H9 (cell line): Measurements from ENCODE around the gene DPF1. TPM values are rescaled to one million over a fixed set of nuclear protein-coding genes. Genes with fewer than 3 reads are reported as not detected.

Experiments
- DNase-seq: peaks from one replicate; pipeline ENCODE4 v3.0.0-alpha.2; 2017
- H2AFZ ChIP-seq: one replicate; pipeline ENCODE4 v1.6.1; 2013; ENCODE audit warnings: mild to moderate bottlenecking, low read length, control low read depth, moderate library complexity
- H2AK5ac ChIP-seq: 2 replicates; pipeline ENCODE4 v1.6.1; 2013; ENCODE audit warnings: low read length, control low read depth, mixed read lengths; ENCODE audit not compliant: insufficient read length
- H2BK120ac ChIP-seq: one replicate; pipeline ENCODE4 v1.6.1; 2013; ENCODE audit warnings: low read depth, mild to moderate bottlenecking, low read length, control low read depth, inconsistent platforms; ENCODE audit not compliant: poor library complexity, severe bottlenecking
- H2BK12ac ChIP-seq: 2 replicates; pipeline ENCODE4 v1.6.1; 2013; ENCODE audit warnings: low read length, control low read depth, mixed read lengths, low read depth; ENCODE audit not compliant: insufficient read length
- H2BK15ac ChIP-seq: 2 replicates; pipeline ENCODE4 v1.6.1; 2013; ENCODE audit warnings: low read depth, low read length, control low read depth
- H2BK20ac ChIP-seq: one replicate; pipeline ENCODE4 v1.6.1; 2013; ENCODE audit warnings: low read depth, mild to moderate bottlenecking, low read length, control low read depth, inconsistent platforms; ENCODE audit not compliant: poor library complexity, severe bottlenecking
- H2BK5ac ChIP-seq: 2 replicates; pipeline ENCODE4 v1.6.1; 2013; ENCODE audit warnings: low read length, control low read depth, mixed read lengths; ENCODE audit not compliant: insufficient read length
- H3K14ac ChIP-seq: 2 replicates; pipeline ENCODE4 v1.6.1; 2013; ENCODE audit warnings: low read length, control low read depth; ENCODE audit not compliant: insufficient read depth
- H3K18ac ChIP-seq: 2 replicates; pipeline ENCODE4 v1.6.1; 2013; ENCODE audit warnings: low read depth, mild to moderate bottlenecking, mixed read lengths, low read length, control low read depth; ENCODE audit not compliant: insufficient read length
- H3K23ac ChIP-seq: 2 replicates; pipeline ENCODE4 v1.6.1; 2013; ENCODE audit warnings: low read length, control low read depth, mixed read lengths, low read depth; ENCODE audit not compliant: insufficient read length
- H3K23me2 ChIP-seq: 2 replicates; pipeline ENCODE4 v1.6.1; 2013; ENCODE audit warnings: low read depth, mild to moderate bottlenecking, mixed read lengths, low read length, control low read depth; ENCODE audit not compliant: insufficient read length, poor library complexity, severe bottlenecking
- H3K27ac ChIP-seq: 2 replicates; pipeline ENCODE4 v1.5.1; 2013; ENCODE audit warnings: low read length, control low read depth, mixed read lengths, low read depth; ENCODE audit not compliant: insufficient read length
- H3K27me3 ChIP-seq: 2 replicates; pipeline ENCODE4 v1.6.1; 2013; ENCODE audit warnings: low read length, control low read depth, inconsistent platforms; ENCODE audit not compliant: insufficient read depth
- H3K4ac ChIP-seq: 2 replicates; pipeline ENCODE4 v1.6.1; 2013; ENCODE audit warnings: low read depth, mild to moderate bottlenecking, control low read depth, inconsistent platforms, low read length, moderate library complexity
- H3K4me1 ChIP-seq: 2 replicates; pipeline ENCODE4 v1.6.1; 2013; ENCODE audit warnings: low read length, control low read depth, inconsistent platforms; ENCODE audit not compliant: insufficient read depth
- H3K4me2 ChIP-seq: 2 replicates; pipeline ENCODE4 v1.6.1; 2013; ENCODE audit warnings: low read length, control low read depth, mixed read lengths; ENCODE audit not compliant: insufficient read length, insufficient read depth
- H3K56ac ChIP-seq: 2 replicates; pipeline ENCODE4 v1.6.1; 2013; ENCODE audit warnings: low read depth, mild to moderate bottlenecking, mixed read lengths, low read length, control low read depth; ENCODE audit not compliant: insufficient read length
- H3K79me1 ChIP-seq: 2 replicates; pipeline ENCODE4 v1.6.1; 2013; ENCODE audit warnings: low read depth, mild to moderate bottlenecking, moderate library complexity, low read length, control low read depth, inconsistent platforms; ENCODE audit not compliant: insufficient read depth, poor library complexity, severe bottlenecking
- H3K79me2 ChIP-seq: 2 replicates; pipeline ENCODE4 v1.6.1; 2013; ENCODE audit warnings: low read length, control low read depth, inconsistent platforms; ENCODE audit not compliant: insufficient read depth
- H3K9ac ChIP-seq: 2 replicates; pipeline ENCODE4 v1.6.1; 2013; ENCODE audit warnings: low read length, control low read depth, mixed read lengths; ENCODE audit not compliant: insufficient read length; ENCODE audit errors: extremely low read depth
- H3K9me3 ChIP-seq: one replicate; pipeline ENCODE4 v1.6.1; 2013; ENCODE audit warnings: low read depth, low read length, inconsistent platforms; ENCODE audit not compliant: control insufficient read depth
- H3T11ph ChIP-seq: one replicate; pipeline ENCODE4 v1.6.1; 2013; ENCODE audit warnings: mild to moderate bottlenecking, low read length, control low read depth, inconsistent platforms
- H4K20me1 ChIP-seq: one replicate; pipeline ENCODE4 v1.6.1; 2013; ENCODE audit not compliant: control insufficient read depth, insufficient read length, insufficient read depth
- H4K5ac ChIP-seq: 2 replicates; pipeline ENCODE4 v1.6.1; 2013; ENCODE audit warnings: low read depth, mild to moderate bottlenecking, mixed read lengths, low read length, control low read depth; ENCODE audit not compliant: insufficient read length
- H4K8ac ChIP-seq: replicated peaks from 2 replicates; pipeline ENCODE4 v1.6.1; 2013; ENCODE audit warnings: low read length, control low read depth, mixed read lengths, low read depth; ENCODE audit not compliant: insufficient read length
- H4K91ac ChIP-seq: 2 replicates; pipeline ENCODE4 v1.6.1; 2013; ENCODE audit warnings: low read depth, mild to moderate bottlenecking, moderate library complexity, mixed read lengths, low read length, control low read depth; ENCODE audit not compliant: insufficient read length
- H3K27ac Mint-ChIP-seq, 3 experiments: 2 replicates in 2 of 3; 3 replicates in 1 of 3; pipeline ENCODE4 v1.8.0; 2020 to 2021; ENCODE audit warnings: mixed read lengths in 3 of 3, mild to moderate bottlenecking in 1 of 3, moderate library complexity in 1 of 3
- H3K27me3 Mint-ChIP-seq: 2 replicates; pipeline ENCODE4 v1.8.0; 2021; ENCODE audit warnings: low read depth, mild to moderate bottlenecking, moderate library complexity, mixed read lengths
- H3K36me3 Mint-ChIP-seq, 3 experiments: 2 replicates in 2 of 3; 3 replicates in 1 of 3; pipeline ENCODE4 v1.8.0; 2020 to 2021; ENCODE audit warnings: low read depth in 3 of 3, mixed read lengths in 3 of 3; ENCODE audit not compliant: insufficient read depth in 1 of 3
- H3K4me1 Mint-ChIP-seq, 2 experiments: 2 replicates each; pipeline ENCODE4 v1.8.0; 2020; ENCODE audit warnings: mixed read lengths in 2 of 2
- H3K4me3 Mint-ChIP-seq, 2 experiments: 2 replicates in 1 of 2; 3 replicates in 1 of 2; pipeline ENCODE4 v1.8.0; 2020 to 2021; ENCODE audit warnings: mild to moderate bottlenecking in 2 of 2, mixed read lengths in 2 of 2, moderate library complexity in 1 of 2
- H3K9me3 Mint-ChIP-seq, 2 experiments: 2 replicates in 1 of 2; 3 replicates in 1 of 2; pipeline ENCODE4 v1.8.0; 2020; ENCODE audit warnings: mild to moderate bottlenecking in 2 of 2, mixed read lengths in 2 of 2, moderate library complexity in 1 of 2
- WGBS: extraction: QIAGEN DNeasy Blood & Tissue Kit; methylation state at CpG from one replicate; pipeline ENCODE4 v1.1.7; 2013; ENCODE audit warnings: missing lambda C conversion rate, low lambda C conversion rate, mixed read lengths; ENCODE audit not compliant: insufficient read length; ENCODE audit errors: extremely low coverage; 5-methylcytosine and 5-hydroxymethylcytosine counted together
- total RNA-seq: library from RNA; stranded (reverse); gene quantifications from 2 replicates; pipeline ENCODE4 v1.2.1, GENCODE V29; 2021
- TF ChIP-seq, protein P1 (sequence below): fragments of 200-600 bp; sonication (generic); conservative IDR thresholded peaks from 3 replicates; pipeline ENCODE4 v1.8.0; 2021; ENCODE audit warnings: antibody characterized with exemption, mild to moderate bottlenecking

The DPF1 gene
- total RNA-seq, 1 experiment from 2014 or later: 12.0 TPM

DNA sequence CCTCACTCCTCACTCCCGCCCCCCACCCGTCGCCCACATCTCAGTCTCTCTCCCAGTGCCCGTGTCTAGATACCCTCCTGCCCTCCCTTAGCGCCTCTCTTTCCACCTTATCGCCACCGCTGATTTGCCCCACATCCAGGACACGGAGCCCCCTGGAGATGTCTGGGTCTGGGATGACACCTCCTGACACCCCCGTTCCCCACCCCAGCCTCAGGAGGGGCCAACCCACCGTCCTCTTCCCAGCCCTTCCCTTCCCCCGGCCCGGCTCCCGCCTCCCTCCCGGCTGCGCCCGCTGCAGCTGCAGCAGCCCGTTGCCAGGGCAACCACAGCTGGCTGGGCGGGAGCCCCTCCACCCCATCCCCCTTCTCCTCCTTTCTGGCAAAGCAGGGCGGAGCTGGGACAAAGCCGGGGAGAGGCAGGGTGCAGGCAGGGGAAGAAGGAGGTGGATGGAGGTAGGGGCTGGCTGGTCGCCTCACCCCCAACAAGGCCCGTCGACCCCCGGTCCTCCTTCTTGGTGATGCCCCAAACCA, 13.5 kb downstream of the DPF1 start:
- Histone ChIP-seq H2BK120ac (no peak overlapping the region), H4K8ac (no peak overlapping the region), H4K20me1 (no peaks in the 10 kb centered on the region), H3K79me1 (no peaks in the 10 kb centered on the region), H3K79me2 (no peaks in the 10 kb centered on the region), H3K4me2 (peak overlapping the region; percentile 81), H3K23ac (no peak overlapping the region), H4K91ac (no peak overlapping the region), H3K9ac (no peak overlapping the region), H4K5ac (no peak overlapping the region), H3K27ac (no peak overlapping the region), H3K56ac (no peak overlapping the region), H2BK5ac (no peak overlapping the region), H2BK20ac (no peak overlapping the region), H2BK15ac (no peak overlapping the region), H3K18ac (peak overlapping the region; percentile 30), H3K23me2 (peaks cover 20% of the 10 kb centered on the region), H2AFZ (no peak overlapping the region), H2AK5ac (no peak overlapping the region), H3K14ac (no peak overlapping the region), H3K9me3 (no peaks in the 10 kb centered on the region), H3K4me1 (no peaks in the 10 kb centered on the region), H3T11ph (no peak overlapping the region), H3K4ac (no peak overlapping the region), H2BK12ac (no peak overlapping the region), H3K27me3 (no peaks in the 10 kb centered on the region)
- TF ChIP-seq, protein P1, sequence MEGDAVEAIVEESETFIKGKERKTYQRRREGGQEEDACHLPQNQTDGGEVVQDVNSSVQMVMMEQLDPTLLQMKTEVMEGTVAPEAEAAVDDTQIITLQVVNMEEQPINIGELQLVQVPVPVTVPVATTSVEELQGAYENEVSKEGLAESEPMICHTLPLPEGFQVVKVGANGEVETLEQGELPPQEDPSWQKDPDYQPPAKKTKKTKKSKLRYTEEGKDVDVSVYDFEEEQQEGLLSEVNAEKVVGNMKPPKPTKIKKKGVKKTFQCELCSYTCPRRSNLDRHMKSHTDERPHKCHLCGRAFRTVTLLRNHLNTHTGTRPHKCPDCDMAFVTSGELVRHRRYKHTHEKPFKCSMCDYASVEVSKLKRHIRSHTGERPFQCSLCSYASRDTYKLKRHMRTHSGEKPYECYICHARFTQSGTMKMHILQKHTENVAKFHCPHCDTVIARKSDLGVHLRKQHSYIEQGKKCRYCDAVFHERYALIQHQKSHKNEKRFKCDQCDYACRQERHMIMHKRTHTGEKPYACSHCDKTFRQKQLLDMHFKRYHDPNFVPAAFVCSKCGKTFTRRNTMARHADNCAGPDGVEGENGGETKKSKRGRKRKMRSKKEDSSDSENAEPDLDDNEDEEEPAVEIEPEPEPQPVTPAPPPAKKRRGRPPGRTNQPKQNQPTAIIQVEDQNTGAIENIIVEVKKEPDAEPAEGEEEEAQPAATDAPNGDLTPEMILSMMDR: no peak
- peak; percentile 92 for DNase-seq
- Mint-ChIP-seq H3K9me3 (no peaks in the 10 kb centered on the region; a peak in 1 of 5 replicates), H3K27me3 (peaks cover 24% of the 10 kb centered on the region), H3K4me3 (peak overlapping the region; percentile 53 to 82), H3K4me1 (peaks cover 24 to 53% of the 10 kb centered on the region in 2 experiments), H3K27ac (peak overlapping the region; percentile 78 to 93 (median 92); a peak in 5 of 7 replicates), H3K36me3 (peaks cover 0 to 8% (median 7%) of the 10 kb centered on the region in 3 experiments; a peak in 3 of 7 replicates)
- WGBS: no CpG with 5 or more reads among the region's 24 CpGs
